Uterus (tissue), 2 donors: ENCODE measurements around the gene KCNQ1.
A peak's percentile ranks its signal among the peaks of the same experiment; 100 is the strongest.

Experiments
- POLR2A ChIP-seq, 2 donors: fragments of 450-650 bp; IDR thresholded peaks; one replicate each; pipeline ENCODE4 v1.6.1; 2016; ENCODE audit warnings: antibody characterized with exemption in 2 of 2, mild to moderate bottlenecking in 1 of 2, moderate library complexity in 1 of 2
- TF ChIP-seq, protein P1 (sequence below), 4 experiments: fragments of 200-600 bp in 2 of 4; fragments of 450-650 bp in 2 of 4; sonication (generic) in 2 of 4; IDR thresholded peaks; one replicate each; pipeline ENCODE4 v1.5.1; 2016 to 2019; ENCODE audit warnings: antibody characterized with exemption in 4 of 4, mild to moderate bottlenecking in 2 of 4, moderate library complexity in 1 of 4

DNA sequence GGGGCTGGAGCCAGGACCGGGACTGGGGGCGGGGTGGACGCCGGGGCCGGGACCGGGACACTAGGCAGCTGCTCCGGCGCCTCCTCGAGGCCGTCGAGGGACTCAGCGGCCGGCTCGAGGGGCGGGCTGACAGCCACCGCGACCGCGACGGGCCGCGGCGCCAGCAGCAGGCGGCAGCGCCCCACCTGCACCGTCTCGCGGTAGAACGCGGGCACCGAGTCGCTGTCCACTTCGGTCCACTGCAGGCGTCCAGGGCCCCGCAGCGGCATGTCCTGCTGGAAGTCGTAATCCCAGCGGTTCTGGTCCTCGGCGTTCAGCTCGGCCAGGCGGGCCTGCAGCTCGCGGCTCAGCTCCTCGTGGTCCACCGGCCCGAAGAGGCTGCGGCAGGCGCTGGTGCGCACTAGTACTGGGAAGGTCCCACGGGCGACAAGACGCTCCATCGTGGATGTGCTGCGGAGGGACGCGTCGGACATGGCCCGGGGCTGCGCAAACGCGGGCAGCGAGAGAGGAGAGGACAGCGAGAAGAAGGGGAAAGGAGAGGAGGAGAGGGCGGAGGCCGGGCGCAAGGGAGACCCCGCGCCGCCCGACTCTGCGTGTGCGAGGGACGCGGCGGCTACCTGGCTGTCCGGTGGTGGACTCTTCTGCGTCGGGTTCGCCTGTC is 440.3 kb downstream of the KCNQ1 start:
- TF ChIP-seq, protein P1, sequence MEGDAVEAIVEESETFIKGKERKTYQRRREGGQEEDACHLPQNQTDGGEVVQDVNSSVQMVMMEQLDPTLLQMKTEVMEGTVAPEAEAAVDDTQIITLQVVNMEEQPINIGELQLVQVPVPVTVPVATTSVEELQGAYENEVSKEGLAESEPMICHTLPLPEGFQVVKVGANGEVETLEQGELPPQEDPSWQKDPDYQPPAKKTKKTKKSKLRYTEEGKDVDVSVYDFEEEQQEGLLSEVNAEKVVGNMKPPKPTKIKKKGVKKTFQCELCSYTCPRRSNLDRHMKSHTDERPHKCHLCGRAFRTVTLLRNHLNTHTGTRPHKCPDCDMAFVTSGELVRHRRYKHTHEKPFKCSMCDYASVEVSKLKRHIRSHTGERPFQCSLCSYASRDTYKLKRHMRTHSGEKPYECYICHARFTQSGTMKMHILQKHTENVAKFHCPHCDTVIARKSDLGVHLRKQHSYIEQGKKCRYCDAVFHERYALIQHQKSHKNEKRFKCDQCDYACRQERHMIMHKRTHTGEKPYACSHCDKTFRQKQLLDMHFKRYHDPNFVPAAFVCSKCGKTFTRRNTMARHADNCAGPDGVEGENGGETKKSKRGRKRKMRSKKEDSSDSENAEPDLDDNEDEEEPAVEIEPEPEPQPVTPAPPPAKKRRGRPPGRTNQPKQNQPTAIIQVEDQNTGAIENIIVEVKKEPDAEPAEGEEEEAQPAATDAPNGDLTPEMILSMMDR (IDR thresholded peaks at IDR 0.05): peak in 3 of 4 experiments; percentile 47 to 62 (median 57)
- TF ChIP-seq POLR2A (IDR thresholded peaks at IDR 0.05): no peak
